ENCODE measurements around the gene ATRN.
"Not testable (repeated sequence)": the region's sequence is repeated elsewhere in the genome, so short reads cannot be mapped to it uniquely, and the experiment has no call there.

Gene ATRN

GRCh38 chr20:3563548-3564177 is 92.8 kb downstream of the ATRN start:
- no peak for DNase-seq (ENCODE audit: low spot score)

GRCh38 chr20:3565851-3566250 is 95.0 kb downstream of the ATRN start:
- no peak for DNase-seq (ENCODE audit: low spot score)

GRCh38 chr20:3572151-3572550 is 101.3 kb downstream of the ATRN start:
- DNase-seq (ENCODE audit: low spot score): no peak

- no peak for DNase-seq (ENCODE audit: low spot score)
These were observed 105.5 kb downstream of the ATRN start for GRCh38 chr20:3576363-3576762.

GRCh38 chr20:3577366-3577765 is 106.5 kb downstream of the ATRN start:
- no peak for DNase-seq (ENCODE audit: low spot score)

GRCh38 chr20:3580412-3580811 is 109.6 kb downstream of the ATRN start:
- no peak for DNase-seq (ENCODE audit: low spot score)

- DNase-seq (ENCODE audit: low spot score): no peak
These were observed 112.9 kb downstream of the ATRN start for GRCh38 chr20:3583765-3584164.

GRCh38 chr20:3586093-3586492 is 115.3 kb downstream of the ATRN start:
- no peak for DNase-seq (ENCODE audit: low spot score)

- DNase-seq (ENCODE audit: low spot score): no peak
These were observed 119.3 kb downstream of the ATRN start for GRCh38 chr20:3590164-3590563.

GRCh38 chr20:3592931-3593330 is 122.1 kb downstream of the ATRN start:
- DNase-seq (ENCODE audit: low spot score): no peak

- DNase-seq (ENCODE audit: low spot score): no peak
These were observed 124.7 kb downstream of the ATRN start for GRCh38 chr20:3595541-3595940.

GRCh38 chr20:3603108-3603507 is 132.3 kb downstream of the ATRN start:
- DNase-seq (ENCODE audit: low spot score): no peak

- not testable (repeated sequence) for DNase-seq (ENCODE audit: low spot score)
These were observed 134.6 kb downstream of the ATRN start for GRCh38 chr20:3605386-3605886.

- no peak for DNase-seq (ENCODE audit: low spot score)
These were observed 135.2 kb downstream of the ATRN start for GRCh38 chr20:3606021-3606420.

- DNase-seq (ENCODE audit: low spot score): no peak
These were observed 141.1 kb downstream of the ATRN start for GRCh38 chr20:3611901-3612300.

GRCh38 chr20:3612795-3613572 is 142.2 kb downstream of the ATRN start:
- no peak for DNase-seq (ENCODE audit: low spot score)

- DNase-seq (ENCODE audit: low spot score): no peak
These were observed 143.1 kb downstream of the ATRN start for GRCh38 chr20:3613821-3614440.

- no peak for DNase-seq (ENCODE audit: low spot score)
These were observed 143.6 kb downstream of the ATRN start for GRCh38 chr20:3614466-3614865.

- DNase-seq (ENCODE audit: low spot score): not testable (repeated sequence)
These were observed 144.5 kb downstream of the ATRN start for GRCh38 chr20:3615171-3615840.

GRCh38 chr20:3616250-3616649 is 145.4 kb downstream of the ATRN start:
- DNase-seq (ENCODE audit: low spot score): no peak

GRCh38 chr20:3621111-3621510 is 150.3 kb downstream of the ATRN start:
- no peak for DNase-seq (ENCODE audit: low spot score)

GRCh38 chr20:3622406-3622805 is 151.6 kb downstream of the ATRN start:
- DNase-seq (ENCODE audit: low spot score): no peak

- DNase-seq (ENCODE audit: low spot score): no peak
These were observed 156.7 kb downstream of the ATRN start for GRCh38 chr20:3627476-3627875.
